Measurements from ENCODE around the gene TAF8.

Gene TAF8

DNA sequence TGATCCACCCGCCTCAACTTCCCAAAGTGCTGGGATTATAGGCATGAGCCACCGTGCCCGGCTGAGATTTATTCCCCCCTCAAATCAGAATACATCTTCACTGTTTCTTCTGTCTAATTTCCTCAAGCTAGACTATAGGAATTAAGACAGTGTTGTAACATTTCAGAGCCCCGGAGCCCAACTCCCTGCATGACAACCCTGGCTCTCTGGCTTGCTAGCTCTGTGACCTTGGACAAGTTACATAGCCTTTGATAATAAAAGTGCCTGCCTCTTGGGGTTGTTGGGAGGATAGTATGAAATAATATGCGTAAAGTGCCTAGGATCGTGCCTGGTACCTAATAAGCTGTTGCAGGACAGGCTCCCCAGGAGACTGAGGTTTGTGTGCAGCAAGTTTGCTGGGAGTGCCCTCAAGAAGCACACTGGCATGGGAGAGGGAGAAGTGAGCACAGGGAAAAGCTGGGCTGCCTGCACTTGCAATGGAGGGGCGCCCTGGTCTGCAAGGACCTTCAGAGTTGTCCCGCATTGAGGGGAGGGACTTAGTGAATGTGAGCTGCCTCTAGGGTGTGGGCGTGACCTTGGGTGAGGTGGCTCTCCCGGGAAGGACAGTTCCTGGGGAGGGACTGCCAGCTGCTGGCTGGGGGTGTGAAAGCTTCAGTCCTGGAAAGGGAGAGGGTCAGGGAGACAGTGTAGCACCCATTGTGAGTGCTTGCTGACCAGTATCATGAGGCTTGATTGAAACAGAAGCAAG is 43.4 kb downstream of the TAF8 start:
- Mint-ChIP-seq H3K4me1 (ENCODE audit: low read depth) (no peaks in the 10 kb centered on the region), H3K36me3 (ENCODE audit: low read depth) (no peaks in the 10 kb centered on the region), H3K27me3 (ENCODE audit: low read depth) (no peaks in the 10 kb centered on the region), H3K27ac (no peak overlapping the region), H3K9me3 (no peaks in the 10 kb centered on the region), H3K4me3 (no peak overlapping the region)

DNA sequence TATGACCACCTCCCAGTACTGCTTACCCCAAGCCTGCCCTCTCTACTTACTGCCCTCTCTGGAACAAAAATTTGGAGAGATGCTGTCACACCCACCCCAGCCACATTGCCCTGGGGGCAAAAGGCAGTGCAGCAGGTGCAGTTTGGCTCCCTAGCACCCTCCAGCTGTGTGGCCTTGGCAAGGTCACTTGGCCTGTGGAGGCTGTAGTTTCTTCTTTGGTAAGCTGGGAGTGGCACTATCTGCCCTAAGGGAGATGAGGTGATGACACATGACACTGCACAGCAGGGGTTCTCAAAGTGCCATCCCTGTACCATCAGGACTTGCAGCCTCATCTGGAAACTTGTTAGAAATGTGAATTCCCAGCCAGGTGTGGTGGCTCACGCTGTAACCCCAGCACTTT is 44.8 kb downstream of the TAF8 start:
- no peak overlapping the region for H3K27ac Mint-ChIP-seq
- no peaks in the 10 kb centered on the region for H3K27me3 Mint-ChIP-seq (ENCODE audit: low read depth)
- H3K36me3 Mint-ChIP-seq (ENCODE audit: low read depth) = no peaks in the 10 kb centered on the region

DNA sequence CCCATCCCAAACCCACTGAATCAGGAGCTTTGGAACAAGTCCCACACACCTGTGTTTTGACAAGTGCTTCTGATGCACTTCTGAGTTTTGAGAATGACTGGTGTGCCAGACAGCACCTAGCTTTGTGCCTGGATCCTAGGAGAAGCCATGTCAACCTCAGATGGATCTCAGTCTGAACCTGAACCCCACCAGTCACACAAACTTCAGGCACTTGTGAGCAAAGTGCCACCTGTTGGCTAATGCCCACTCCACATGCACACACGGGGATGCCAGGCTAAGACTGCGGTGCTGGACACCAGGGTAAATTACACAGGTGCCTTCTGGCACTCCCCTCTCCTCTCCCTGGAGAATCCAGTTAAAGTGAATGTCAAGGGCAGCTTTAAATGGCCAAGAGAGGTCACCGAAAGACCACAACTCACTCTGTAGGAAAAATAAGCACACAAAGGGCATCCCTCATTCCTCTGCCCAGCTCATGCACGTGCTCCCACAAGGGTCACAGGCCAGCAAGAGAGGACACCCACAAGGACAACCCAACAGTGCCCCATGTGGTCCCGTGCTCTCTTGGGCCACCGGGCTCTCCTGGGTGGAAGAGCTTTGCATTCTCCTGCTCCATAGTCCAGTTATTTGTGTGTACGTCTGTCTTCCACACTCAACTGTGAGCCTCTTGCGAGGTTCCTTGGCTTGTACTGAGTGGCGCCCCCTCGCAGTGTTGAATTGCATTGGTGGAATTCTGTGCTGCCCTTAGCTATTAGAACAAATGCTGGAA is 45.6 kb downstream of the TAF8 start:
- no peaks in the 10 kb centered on the region for H3K27me3 Mint-ChIP-seq (ENCODE audit: low read depth)
- H3K27ac Mint-ChIP-seq = no peak overlapping the region
- H3K36me3 Mint-ChIP-seq (ENCODE audit: low read depth) = no peaks in the 10 kb centered on the region
- no peak overlapping the region for H3K4me3 Mint-ChIP-seq
- peaks cover 9% of the 10 kb centered on the region for H3K4me1 Mint-ChIP-seq (ENCODE audit: low read depth)
- H3K9me3 Mint-ChIP-seq = no peaks in the 10 kb centered on the region

More for the DNA sequence above, 44.8 kb downstream of the TAF8 start:
- Mint-ChIP-seq H3K4me3 (no peak overlapping the region), H3K4me1 (ENCODE audit: low read depth) (peaks cover 5% of the 10 kb centered on the region), H3K9me3 (no peaks in the 10 kb centered on the region)

DNA sequence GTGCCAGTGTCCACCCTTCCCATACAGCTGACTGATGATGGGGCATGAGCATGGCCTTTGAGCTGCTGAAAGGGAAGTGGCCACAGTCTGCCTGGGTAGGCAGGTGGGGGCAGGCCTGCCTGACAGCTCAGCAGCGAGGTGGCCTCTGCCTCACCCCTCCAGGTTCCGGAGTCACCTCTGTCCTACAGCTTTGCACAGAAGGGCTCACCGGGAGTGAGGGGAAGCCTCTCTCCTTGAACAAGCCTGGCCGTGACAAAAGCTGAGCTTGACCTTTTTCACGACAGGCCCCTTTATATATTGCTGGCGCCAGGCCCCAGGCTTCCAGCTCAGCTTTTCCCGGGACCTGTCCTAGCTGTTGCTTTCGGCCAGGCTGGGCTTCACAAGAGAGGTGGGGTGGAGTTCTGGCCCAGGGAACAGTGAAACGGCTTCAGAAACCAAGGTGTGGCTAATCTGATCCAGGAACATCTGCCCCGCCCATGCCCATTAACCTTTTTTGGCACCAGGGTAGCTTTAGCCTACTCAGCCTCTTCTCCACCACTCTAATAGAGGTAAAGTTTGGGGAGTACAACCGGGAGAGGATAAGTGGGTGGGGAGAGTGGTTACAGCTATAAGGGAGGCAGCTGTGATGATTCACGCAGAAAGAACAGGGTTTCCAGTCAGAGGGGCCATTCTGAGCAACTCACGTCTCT is 49.2 kb downstream of the TAF8 start:
- no peaks in the 10 kb centered on the region for H3K27me3 Mint-ChIP-seq (ENCODE audit: low read depth)
- H3K27ac Mint-ChIP-seq = peak overlapping the region; percentile 91
- H3K9me3 Mint-ChIP-seq = no peaks in the 10 kb centered on the region
- H3K36me3 Mint-ChIP-seq (ENCODE audit: low read depth) = no peaks in the 10 kb centered on the region
- no peak overlapping the region for H3K4me3 Mint-ChIP-seq
- peaks cover 14% of the 10 kb centered on the region for H3K4me1 Mint-ChIP-seq (ENCODE audit: low read depth)

DNA sequence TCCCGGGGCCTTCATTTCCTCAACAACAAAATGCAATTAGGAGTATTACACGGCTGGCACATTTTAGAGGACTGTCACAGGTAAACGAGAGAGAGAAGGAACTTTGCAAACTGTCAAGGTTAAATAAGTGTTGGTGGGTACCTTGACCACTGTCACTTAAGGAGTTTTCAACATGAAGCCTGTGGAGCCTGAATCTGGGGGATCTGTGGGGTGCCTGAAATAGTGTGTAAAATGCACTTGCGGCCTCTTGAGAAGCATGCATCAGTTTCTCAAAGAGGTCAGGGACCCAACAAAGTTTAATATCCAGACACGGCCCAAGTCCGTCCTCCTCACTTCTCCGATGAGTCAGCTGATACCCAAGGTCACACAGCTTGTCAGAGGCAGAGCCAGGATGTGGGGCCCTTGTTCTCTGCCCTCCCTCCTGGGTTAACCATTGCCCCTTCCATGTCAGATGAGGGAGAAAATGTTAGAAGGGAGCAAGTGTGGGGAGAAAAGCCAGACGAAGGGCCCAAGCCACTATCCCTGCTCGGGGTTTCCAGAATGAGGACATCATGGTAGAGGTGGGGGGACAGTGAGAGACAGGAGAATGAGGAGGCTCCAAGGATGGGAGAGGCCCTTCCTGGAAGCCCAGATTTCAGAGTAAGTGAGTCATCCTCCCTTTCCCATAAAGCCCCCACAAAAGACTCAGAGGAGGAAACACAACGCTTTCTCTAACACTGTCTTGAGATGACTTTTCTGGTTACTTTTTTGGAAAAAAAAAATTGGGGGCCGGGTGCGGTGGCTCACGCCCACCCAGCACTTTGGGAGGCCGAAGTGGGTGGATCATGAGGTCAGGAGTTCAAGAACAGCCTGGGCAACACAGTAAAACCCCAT is 49.9 kb downstream of the TAF8 start:
- Mint-ChIP-seq H3K36me3 (ENCODE audit: low read depth) (no peaks in the 10 kb centered on the region), H3K4me1 (ENCODE audit: low read depth) (peaks cover 14% of the 10 kb centered on the region), H3K9me3 (no peaks in the 10 kb centered on the region), H3K4me3 (peak overlapping the region; percentile 38), H3K27me3 (ENCODE audit: low read depth) (no peaks in the 10 kb centered on the region), H3K27ac (peak overlapping the region; percentile 91)

DNA sequence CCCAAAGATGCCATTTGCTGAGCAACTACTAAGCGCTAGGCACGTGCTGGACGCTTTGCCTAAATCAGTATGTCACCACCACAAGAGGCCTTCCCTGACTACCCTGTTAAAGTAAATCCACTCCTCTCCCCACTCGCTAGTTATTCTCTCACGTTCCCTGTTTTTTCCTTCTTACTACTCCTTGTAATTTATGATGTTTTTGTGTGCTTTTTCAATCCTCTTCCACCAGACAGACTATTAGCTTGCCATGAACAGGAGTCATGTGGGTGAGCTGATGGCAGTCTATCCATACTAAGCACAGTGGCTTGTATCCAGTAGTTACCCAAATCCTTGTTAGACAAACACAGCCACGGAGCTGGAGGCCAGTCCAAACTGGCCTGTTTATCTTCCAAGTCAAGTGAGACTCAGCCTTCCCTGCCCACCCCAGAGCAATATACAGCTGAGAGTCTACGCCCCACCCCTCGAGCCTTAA is 50.9 kb downstream of the TAF8 start:
- no peaks in the 10 kb centered on the region for H3K9me3 Mint-ChIP-seq
- H3K4me1 Mint-ChIP-seq (ENCODE audit: low read depth) = peaks cover 14% of the 10 kb centered on the region
- peak overlapping the region; percentile 40 for H3K4me3 Mint-ChIP-seq
- H3K36me3 Mint-ChIP-seq (ENCODE audit: low read depth) = no peaks in the 10 kb centered on the region
- H3K27ac Mint-ChIP-seq = peak overlapping the region; percentile 69
- H3K27me3 Mint-ChIP-seq (ENCODE audit: low read depth) = no peaks in the 10 kb centered on the region

DNA sequence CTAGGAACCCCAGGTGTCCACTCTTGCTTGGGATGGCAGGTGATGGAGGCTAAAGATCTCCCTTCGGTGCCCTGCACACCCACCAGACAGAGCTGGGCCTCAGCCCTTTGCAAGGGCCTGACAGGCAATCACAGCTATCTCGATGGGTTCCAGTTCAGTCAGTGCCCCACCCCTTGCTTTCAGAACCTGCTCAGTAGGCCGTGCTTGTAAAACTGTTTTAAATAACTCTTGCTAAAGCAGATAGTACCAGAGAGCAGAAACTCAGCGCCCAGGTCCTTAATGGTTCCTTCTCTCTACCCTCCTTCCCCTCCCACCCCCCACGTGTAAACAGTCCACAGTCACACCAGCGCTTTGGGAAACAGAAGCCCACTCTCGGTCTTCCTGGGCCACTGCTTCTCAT is 52.9 kb downstream of the TAF8 start:
- peaks cover 14% of the 10 kb centered on the region for H3K4me1 Mint-ChIP-seq (ENCODE audit: low read depth)
- no peaks in the 10 kb centered on the region for H3K9me3 Mint-ChIP-seq
- H3K27me3 Mint-ChIP-seq (ENCODE audit: low read depth) = no peaks in the 10 kb centered on the region
- peak overlapping the region; percentile 64 for H3K4me3 Mint-ChIP-seq
- H3K27ac Mint-ChIP-seq = no peak overlapping the region
- no peaks in the 10 kb centered on the region for H3K36me3 Mint-ChIP-seq (ENCODE audit: low read depth)

DNA sequence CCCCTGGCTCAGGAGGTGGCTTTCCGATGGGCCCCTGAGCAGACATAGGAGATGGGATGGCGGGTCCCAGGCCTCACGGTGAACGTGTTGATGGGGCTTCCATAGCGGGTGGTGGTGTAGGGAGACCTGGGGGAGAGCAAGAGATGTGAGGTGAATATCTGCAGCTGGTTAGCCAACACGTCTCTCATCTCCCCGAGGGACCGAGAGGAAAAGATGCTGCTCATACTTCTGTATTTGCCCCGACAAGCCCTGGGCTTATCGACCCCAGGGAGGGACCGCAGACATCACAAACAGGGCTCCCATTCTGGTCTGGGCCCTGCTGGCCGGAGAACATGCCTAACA is 53.4 kb downstream of the TAF8 start:
- H3K27ac Mint-ChIP-seq = peak overlapping the region; percentile 77
- peak overlapping the region; percentile 64 for H3K4me3 Mint-ChIP-seq
- no peaks in the 10 kb centered on the region for H3K9me3 Mint-ChIP-seq
- H3K27me3 Mint-ChIP-seq (ENCODE audit: low read depth) = no peaks in the 10 kb centered on the region
- no peaks in the 10 kb centered on the region for H3K36me3 Mint-ChIP-seq (ENCODE audit: low read depth)
- peaks cover 14% of the 10 kb centered on the region for H3K4me1 Mint-ChIP-seq (ENCODE audit: low read depth)

DNA sequence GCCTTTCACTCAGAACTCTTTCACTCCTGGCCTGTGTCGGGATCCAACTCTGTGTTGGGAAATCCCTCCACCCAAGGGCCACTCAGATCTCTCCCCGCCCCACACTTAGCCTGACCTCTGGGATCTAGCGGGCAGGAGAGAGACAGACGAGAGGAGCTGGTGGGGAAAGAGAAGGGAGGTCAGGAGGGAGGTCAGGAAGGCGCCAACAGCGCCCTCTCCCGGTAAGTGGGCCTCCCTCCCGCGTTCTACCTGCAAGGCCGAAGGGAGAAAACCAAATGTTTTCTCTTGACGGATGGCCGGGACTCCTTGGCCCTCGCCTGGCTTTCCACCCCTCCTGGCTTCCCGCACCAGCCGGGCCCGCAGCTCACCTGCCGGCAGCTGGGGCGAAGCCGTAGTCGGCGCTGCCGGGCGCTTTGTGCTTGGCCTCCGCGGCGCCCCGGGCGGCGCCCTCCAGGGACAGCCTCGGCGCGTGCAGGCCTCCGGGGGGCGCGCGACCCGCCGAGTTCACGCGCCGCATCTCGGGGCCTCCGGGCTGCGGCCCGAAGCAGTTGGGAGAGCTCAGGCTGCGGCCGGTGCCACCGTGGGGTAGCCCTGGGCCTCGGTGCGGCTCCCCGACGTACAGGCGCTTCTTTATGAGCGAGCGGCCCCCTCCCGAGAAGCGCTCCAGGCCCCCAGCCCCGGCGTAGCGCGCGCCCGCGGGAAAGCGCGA is 53.9 kb downstream of the TAF8 start:
- H3K36me3 Mint-ChIP-seq (ENCODE audit: low read depth) = no peaks in the 10 kb centered on the region
- peak overlapping the region; percentile 77 for H3K27ac Mint-ChIP-seq
- H3K9me3 Mint-ChIP-seq = no peaks in the 10 kb centered on the region
- no peaks in the 10 kb centered on the region for H3K27me3 Mint-ChIP-seq (ENCODE audit: low read depth)
- peaks cover 14% of the 10 kb centered on the region for H3K4me1 Mint-ChIP-seq (ENCODE audit: low read depth)
- peak overlapping the region; percentile 64 for H3K4me3 Mint-ChIP-seq

DNA sequence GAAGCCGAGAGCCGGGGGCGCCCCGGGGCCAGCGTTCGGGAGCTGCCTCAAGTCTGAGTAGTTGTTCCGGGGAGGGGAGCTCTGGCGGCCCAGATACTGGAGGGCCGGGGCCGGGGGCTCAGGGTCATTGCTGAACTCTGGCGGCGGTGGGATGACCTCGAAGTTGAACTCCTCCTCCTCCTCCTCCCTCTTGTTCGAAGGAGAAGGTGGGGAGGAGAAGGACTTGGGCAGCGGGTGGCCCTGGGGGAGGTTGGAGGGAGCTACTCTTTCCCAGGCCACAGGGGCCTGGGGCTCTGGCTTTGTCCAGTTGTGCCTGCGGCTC is 54.4 kb downstream of the TAF8 start:
- peaks cover under 1% of the 10 kb centered on the region for H3K27me3 Mint-ChIP-seq (ENCODE audit: low read depth)
- H3K27ac Mint-ChIP-seq = no peak overlapping the region
- no peaks in the 10 kb centered on the region for H3K36me3 Mint-ChIP-seq (ENCODE audit: low read depth)
- no peaks in the 10 kb centered on the region for H3K9me3 Mint-ChIP-seq
- H3K4me3 Mint-ChIP-seq = no peak overlapping the region
- peaks cover 12% of the 10 kb centered on the region for H3K4me1 Mint-ChIP-seq (ENCODE audit: low read depth)

DNA sequence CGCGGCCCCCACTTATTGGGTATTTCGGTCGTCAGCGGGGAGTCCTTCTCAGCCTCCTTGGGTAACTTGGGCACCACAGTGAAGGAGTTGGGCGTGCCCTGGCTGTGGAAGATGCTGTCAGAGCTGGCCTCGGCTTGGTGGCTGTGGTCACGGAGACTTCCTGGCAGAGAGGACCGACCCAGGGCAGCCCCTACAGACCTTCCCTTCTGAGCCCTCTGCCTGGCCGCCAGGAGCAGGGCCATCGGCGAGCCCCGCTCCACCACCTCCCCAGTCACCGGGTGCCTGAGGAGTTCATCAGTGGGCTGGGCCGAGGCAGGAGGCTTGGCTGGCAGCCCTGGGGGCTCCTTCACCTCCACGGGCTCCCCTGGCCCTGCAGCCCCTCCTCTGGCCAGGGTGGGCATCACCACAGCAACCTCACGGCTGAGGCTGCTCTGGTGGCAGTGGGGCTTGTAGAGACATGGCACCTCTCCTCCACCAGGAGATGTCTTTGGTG is 54.9 kb downstream of the TAF8 start:
- H3K4me3 Mint-ChIP-seq = no peak overlapping the region
- peaks cover 7% of the 10 kb centered on the region for H3K4me1 Mint-ChIP-seq (ENCODE audit: low read depth)
- H3K36me3 Mint-ChIP-seq (ENCODE audit: low read depth) = no peaks in the 10 kb centered on the region
- H3K27ac Mint-ChIP-seq = no peak overlapping the region
- H3K9me3 Mint-ChIP-seq = no peaks in the 10 kb centered on the region
- H3K27me3 Mint-ChIP-seq (ENCODE audit: low read depth) = peaks cover 4% of the 10 kb centered on the region

DNA sequence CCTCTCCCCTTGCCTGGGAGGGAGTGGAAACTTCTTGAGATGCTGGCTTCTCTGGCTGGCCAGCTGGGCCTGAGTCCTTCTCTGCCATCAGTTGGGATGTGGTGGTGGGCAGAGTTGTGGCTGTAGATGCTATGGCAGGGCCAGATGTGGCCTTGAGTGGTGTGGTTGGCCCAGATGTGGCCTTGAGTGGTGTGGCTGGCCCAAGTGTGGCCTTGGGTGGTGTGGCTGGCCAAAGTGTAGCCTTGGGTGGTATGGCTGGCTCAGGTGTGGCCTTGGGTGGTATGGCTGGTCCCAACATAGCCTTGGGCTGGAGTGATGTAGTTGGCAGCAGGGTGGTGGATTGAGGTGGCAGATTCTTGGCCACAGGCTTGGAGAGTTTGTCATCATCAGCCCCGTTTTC is 55.4 kb downstream of the TAF8 start:
- no peaks in the 10 kb centered on the region for H3K9me3 Mint-ChIP-seq
- H3K36me3 Mint-ChIP-seq (ENCODE audit: low read depth) = no peaks in the 10 kb centered on the region
- H3K27ac Mint-ChIP-seq = no peak overlapping the region
- H3K27me3 Mint-ChIP-seq (ENCODE audit: low read depth) = peaks cover 4% of the 10 kb centered on the region
- H3K4me3 Mint-ChIP-seq = no peak overlapping the region
- H3K4me1 Mint-ChIP-seq (ENCODE audit: low read depth) = peaks cover 5% of the 10 kb centered on the region

DNA sequence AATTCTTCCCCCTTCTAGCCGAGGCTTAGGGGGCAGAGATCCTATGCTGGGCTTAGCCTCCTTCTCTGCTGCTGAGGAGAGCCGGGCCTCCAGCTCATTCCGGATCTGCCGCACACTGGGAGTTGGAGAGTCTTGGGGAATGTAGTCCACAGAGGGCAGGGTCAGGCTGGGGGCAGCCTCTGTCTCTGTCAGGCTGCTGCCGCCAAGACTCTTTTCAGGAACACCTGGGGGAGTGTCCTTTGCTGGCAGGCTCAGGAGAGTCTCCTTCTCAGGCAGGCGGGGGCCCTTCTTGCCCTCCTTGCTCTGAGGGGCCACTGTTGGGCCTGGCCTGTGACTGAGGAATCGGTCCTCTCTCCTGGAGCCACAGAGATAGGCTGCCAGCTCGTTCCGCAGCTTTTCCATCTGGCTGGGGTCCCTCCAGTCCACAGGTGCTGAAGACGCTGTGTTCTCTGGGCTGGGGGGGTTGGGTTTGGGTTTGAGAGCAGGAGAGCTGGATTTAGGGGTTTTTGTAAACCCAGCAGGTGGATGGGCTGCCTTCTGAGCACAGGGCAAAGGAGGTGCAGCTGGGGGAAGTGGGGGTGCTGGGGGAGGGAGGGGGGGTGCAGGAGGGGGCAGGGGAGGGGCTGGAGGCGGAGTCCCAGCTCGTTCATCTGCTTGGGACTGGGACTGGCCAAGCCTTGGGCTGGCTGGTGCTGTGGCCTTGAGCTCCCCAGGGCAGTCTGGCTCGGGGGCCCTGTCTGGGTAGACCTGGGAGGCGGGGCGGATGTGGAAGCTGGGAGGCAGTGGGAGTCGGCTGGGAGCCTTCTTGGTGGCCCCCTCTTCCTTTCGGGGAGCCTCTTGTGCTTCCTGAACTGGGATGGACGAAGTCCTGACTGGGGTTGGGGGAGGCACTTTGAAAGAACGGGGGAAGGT is 56.0 kb downstream of the TAF8 start:
- Mint-ChIP-seq H3K27me3 (ENCODE audit: low read depth) (peaks cover 4% of the 10 kb centered on the region), H3K36me3 (ENCODE audit: low read depth) (no peaks in the 10 kb centered on the region), H3K4me1 (ENCODE audit: low read depth) (peaks cover 3% of the 10 kb centered on the region)

More for the DNA sequence above, 56.0 kb downstream of the TAF8 start:
- Mint-ChIP-seq H3K4me3 (no peak overlapping the region), H3K27ac (no peak overlapping the region), H3K9me3 (no peaks in the 10 kb centered on the region)

All from T-helper 1 cell treated with Interleukin-12 subunit alpha and Interleukin-12 subunit beta and Interleukin-4 antibody, amounts not matched to agents 30 μg/mL and 1 μg/mL, for 36 hours (primary cell).